ENCODE results near the gene TBC1D17.

DNA sequence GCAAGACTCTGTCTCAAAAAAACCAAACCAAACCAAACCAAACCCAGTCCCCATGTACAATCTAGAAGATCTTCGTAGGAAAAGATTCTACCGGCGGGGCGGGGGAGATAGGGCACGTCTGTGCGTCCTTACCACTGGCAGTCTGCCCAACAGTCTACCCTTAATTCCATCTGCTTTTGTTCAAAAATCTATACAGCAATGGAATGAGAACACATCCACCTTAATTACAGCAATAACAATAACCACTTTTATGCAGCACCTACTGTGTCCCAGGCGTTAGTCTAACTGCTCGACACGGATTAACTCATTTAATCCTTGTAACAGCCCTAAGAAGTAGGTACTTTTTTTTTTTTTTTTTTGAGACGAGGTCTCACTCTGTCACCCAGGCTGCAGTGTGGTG, 49.0 kb downstream of the TBC1D17 start:
- TF ChIP-seq, protein P1, sequence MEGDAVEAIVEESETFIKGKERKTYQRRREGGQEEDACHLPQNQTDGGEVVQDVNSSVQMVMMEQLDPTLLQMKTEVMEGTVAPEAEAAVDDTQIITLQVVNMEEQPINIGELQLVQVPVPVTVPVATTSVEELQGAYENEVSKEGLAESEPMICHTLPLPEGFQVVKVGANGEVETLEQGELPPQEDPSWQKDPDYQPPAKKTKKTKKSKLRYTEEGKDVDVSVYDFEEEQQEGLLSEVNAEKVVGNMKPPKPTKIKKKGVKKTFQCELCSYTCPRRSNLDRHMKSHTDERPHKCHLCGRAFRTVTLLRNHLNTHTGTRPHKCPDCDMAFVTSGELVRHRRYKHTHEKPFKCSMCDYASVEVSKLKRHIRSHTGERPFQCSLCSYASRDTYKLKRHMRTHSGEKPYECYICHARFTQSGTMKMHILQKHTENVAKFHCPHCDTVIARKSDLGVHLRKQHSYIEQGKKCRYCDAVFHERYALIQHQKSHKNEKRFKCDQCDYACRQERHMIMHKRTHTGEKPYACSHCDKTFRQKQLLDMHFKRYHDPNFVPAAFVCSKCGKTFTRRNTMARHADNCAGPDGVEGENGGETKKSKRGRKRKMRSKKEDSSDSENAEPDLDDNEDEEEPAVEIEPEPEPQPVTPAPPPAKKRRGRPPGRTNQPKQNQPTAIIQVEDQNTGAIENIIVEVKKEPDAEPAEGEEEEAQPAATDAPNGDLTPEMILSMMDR (IDR thresholded peaks at IDR 0.05): no peak
- TF ChIP-seq POLR2A (IDR thresholded peaks at IDR 0.05): no peak
